Measurements from ENCODE around the gene HDAC7. TPM values are rescaled to one million over a fixed set of nuclear protein-coding genes. Genes with fewer than 3 reads are reported as not detected.

The HDAC7 gene
- total and polyA plus RNA-seq, 2 donors (not counting 1 experiment from before 2014, with no cell fraction given) = 28.1 to 31.6 TPM

GRCh38 chr12:47777151-47777550, 42.6 kb downstream of the HDAC7 start:
- Histone ChIP-seq H3K36me3 (ENCODE audit: control insufficient read depth, insufficient read depth, low read length) (no peaks in the 10 kb centered on the region), H3K9me3 (ENCODE audit: control insufficient read depth, insufficient read depth, low read depth, low read length) (no peaks in the 10 kb centered on the region), H3K79me2 (ENCODE audit: control insufficient read depth, insufficient read depth, low read length) (no peaks in the 10 kb centered on the region), H3K27ac (ENCODE audit: insufficient read depth, low read length) (peak overlapping the region; percentile 1), H3K27me3 (ENCODE audit: control insufficient read depth, insufficient read depth, low read length) (no peaks in the 10 kb centered on the region), H3K9ac (ENCODE audit: insufficient read depth, low read length) (no peak overlapping the region), H3K4me3 (replicated peaks in 1 of 4; ENCODE audit: control extremely low read depth in 1 of 4, insufficient read depth in 1 of 4, low read depth in 3 of 4, low read length in 4 of 4) (no peak overlapping the region), H4K20me1 (ENCODE audit: control insufficient read depth, extremely low read depth, insufficient read depth, low read length) (no peaks in the 10 kb centered on the region), H3K4me1 (ENCODE audit: control insufficient read depth, extremely low read depth, insufficient read depth, low read length) (peaks cover 13% of the 10 kb centered on the region), H2AFZ (ENCODE audit: low read length) (no peak overlapping the region), H3K4me2 (ENCODE audit: extremely low read depth, insufficient read depth, low read length) (no peak overlapping the region)
- TF ChIP-seq EZH2 (IDR thresholded peaks at IDR 0.05; ENCODE audit: low read length, missing control alignments) = no peak
- TF ChIP-seq CTCF (conservative IDR thresholded peaks at IDR 0.05 in 1 of 2, IDR thresholded peaks at IDR 0.05 in 1 of 2; ENCODE audit: low read depth in 1 of 2, low read length in 2 of 2) = no peak
- no peak for DNase-seq (ENCODE audit: low read depth in 2 of 2)

- H3K27ac ChIP-seq (ENCODE audit: insufficient read depth, low read length) = peak overlapping the region; percentile 1
Measured at GRCh38 chr12:47776471-47777143, 43.1 kb downstream of the HDAC7 start.

More at GRCh38 chr12:47776471-47777143, 43.1 kb downstream of the HDAC7 start:
- peak; percentile 27 to 49 for DNase-seq (ENCODE audit: low read depth in 2 of 2)
- H3K9ac ChIP-seq (ENCODE audit: insufficient read depth, low read length) = no peak overlapping the region
- no peaks in the 10 kb centered on the region for H3K36me3 ChIP-seq (ENCODE audit: control insufficient read depth, insufficient read depth, low read length)
- no peak for TF ChIP-seq CTCF (conservative IDR thresholded peaks at IDR 0.05 in 1 of 2, IDR thresholded peaks at IDR 0.05 in 1 of 2; ENCODE audit: low read depth in 1 of 2, low read length in 2 of 2)
- no peak for TF ChIP-seq EZH2 (IDR thresholded peaks at IDR 0.05; ENCODE audit: low read length, missing control alignments)
- H3K27me3 ChIP-seq (ENCODE audit: control insufficient read depth, insufficient read depth, low read length) = no peaks in the 10 kb centered on the region
- H3K9me3 ChIP-seq (ENCODE audit: control insufficient read depth, insufficient read depth, low read depth, low read length) = no peaks in the 10 kb centered on the region
- H3K4me1 ChIP-seq (ENCODE audit: control insufficient read depth, extremely low read depth, insufficient read depth, low read length) = peaks cover 13% of the 10 kb centered on the region
- no peaks in the 10 kb centered on the region for H3K79me2 ChIP-seq (ENCODE audit: control insufficient read depth, insufficient read depth, low read length)
- H3K4me2 ChIP-seq (ENCODE audit: extremely low read depth, insufficient read depth, low read length) = no peak overlapping the region
- no peaks in the 10 kb centered on the region for H4K20me1 ChIP-seq (ENCODE audit: control insufficient read depth, extremely low read depth, insufficient read depth, low read length)
- H2AFZ ChIP-seq (ENCODE audit: low read length) = no peak overlapping the region
- no peak overlapping the region for H3K4me3 ChIP-seq (replicated peaks in 1 of 4; ENCODE audit: control extremely low read depth in 1 of 4, insufficient read depth in 1 of 4, low read depth in 3 of 4, low read length in 4 of 4)
